Endothelial cell of umbilical vein (primary cell): Measurements from ENCODE around the gene PIGT. TPM values are rescaled to one million over a fixed set of nuclear protein-coding genes. Genes with fewer than 3 reads are reported as not detected.

Source experiments
- BruUV-seq: library from RNA; stranded (reverse); fragments of 400-500 nt; replicated peaks from 2 replicates; lab custom pipeline; 2021; lab: Mats Ljungman, UMichigan
- CTCF ChIA-PET: fragments of 300-600, 350-600 bp; sonication (Branson Sonifier 250); formaldehyde crosslinking; loops from one replicate; lab custom pipeline; 2021; ENCODE audit warnings: antibody characterized with exemption, inconsistent platforms; lab: Charles Lee
- POLR2A ChIA-PET: fragments of 300-600, 350-600 bp; sonication (Branson Sonifier 250); formaldehyde crosslinking; loops from one replicate; lab custom pipeline; 2021; ENCODE audit warnings: antibody characterized with exemption, inconsistent platforms; lab: Charles Lee
- DNase-seq: peaks from one replicate; pipeline ENCODE4 v3.0.0-alpha.2; 2011; ENCODE audit warnings: low read depth, low spot score
- FAIRE-seq: peaks from 2 replicates; lab custom pipeline; 2011; peaks lifted over from hg19 to GRCh38; lab: Jason Lieb, UNC
- H2AFZ ChIP-seq: 2 replicates; pipeline ENCODE4 v1.6.0; 2012; ENCODE audit warnings: low read depth, low read length, control low read depth, inconsistent platforms
- H3K27ac ChIP-seq: 2 replicates; pipeline ENCODE4 v1.5.1; 2011; ENCODE audit warnings: low read depth, mild to moderate bottlenecking, control low read depth, low read length, moderate library complexity; ENCODE audit not compliant: insufficient read depth
- H3K27me3 ChIP-seq, 2 experiments: 2 replicates each; pipeline versions ENCODE4 v1.6.0 to v1.6.1; 2011; ENCODE audit warnings: low read length in 2 of 2, mixed read lengths in 1 of 2; ENCODE audit not compliant: control insufficient read depth in 2 of 2, insufficient read depth in 2 of 2
- H3K36me3 ChIP-seq, 2 experiments: 2 replicates in 1 of 2; 3 replicates in 1 of 2; pipeline ENCODE4 v1.5.1; 2011; ENCODE audit warnings: low read length in 2 of 2, mild to moderate bottlenecking in 1 of 2, moderate library complexity in 1 of 2; ENCODE audit not compliant: control insufficient read depth in 2 of 2, insufficient read depth in 2 of 2; ENCODE audit errors: extremely low read depth in 1 of 2
- H3K4me1 ChIP-seq: 3 replicates; pipeline ENCODE4 v1.5.1; 2011; ENCODE audit warnings: mild to moderate bottlenecking, low read length; ENCODE audit not compliant: control insufficient read depth, insufficient read depth; ENCODE audit errors: extremely low read depth
- H3K4me2 ChIP-seq: 2 replicates; pipeline ENCODE4 v1.6.1; 2011; ENCODE audit warnings: low read length, control low read depth, mixed read lengths; ENCODE audit not compliant: insufficient read depth
- H3K4me3 ChIP-seq, 3 experiments: fragments of 200-600 bp in 1 of 3; sonication (generic), shearing (Covaris generic) in 1 of 3; replicated peaks in 1 of 3; 2 replicates each; pipeline ENCODE4 v1.5.1; 2011 to 2016; ENCODE audit warnings: control low read depth in 3 of 3, low read length in 3 of 3, mild to moderate bottlenecking in 2 of 3, inconsistent platforms in 1 of 3, low read depth in 1 of 3, moderate library complexity in 1 of 3; ENCODE audit not compliant: insufficient read depth in 1 of 3
- H3K79me2 ChIP-seq: 2 replicates; pipeline ENCODE4 v1.6.0; 2012; ENCODE audit warnings: low read length, inconsistent platforms; ENCODE audit not compliant: control insufficient read depth, insufficient read depth
- H3K9ac ChIP-seq: replicated peaks from 2 replicates; pipeline ENCODE3; 2011; ENCODE audit warnings: low read length, control low read depth; ENCODE audit not compliant: insufficient read depth; ENCODE audit errors: extremely low read depth
- H3K9me1 ChIP-seq: replicated peaks from 3 replicates; pipeline ENCODE4 v1.6.0; 2011; ENCODE audit warnings: mild to moderate bottlenecking, low read length; ENCODE audit not compliant: control insufficient read depth, insufficient read depth; ENCODE audit errors: extremely low read depth
- H3K9me3 ChIP-seq: replicated peaks from 2 replicates; pipeline ENCODE4 v1.5.1; 2012; ENCODE audit warnings: low read length, inconsistent platforms; ENCODE audit not compliant: control insufficient read depth, insufficient read depth
- H4K20me1 ChIP-seq: replicated peaks from 2 replicates; pipeline ENCODE3; 2011; ENCODE audit warnings: mild to moderate bottlenecking, low read length; ENCODE audit not compliant: control insufficient read depth, insufficient read depth; ENCODE audit errors: extremely low read depth
- EZH2 ChIP-seq: IDR thresholded peaks from 2 replicates; pipeline ENCODE4 v1.6.1; 2012; ENCODE audit warnings: borderline replicate concordance, low read depth, mild to moderate bottlenecking, moderate library complexity, low read length, inconsistent platforms; ENCODE audit not compliant: severe bottlenecking
- FOS ChIP-seq: IDR thresholded peaks from 2 replicates; pipeline ENCODE4 v1.6.1; 2011; ENCODE audit warnings: mild to moderate bottlenecking, low read length, moderate library complexity, borderline replicate concordance; ENCODE audit not compliant: insufficient read depth
- GATA2 ChIP-seq: IDR thresholded peaks from 2 replicates; pipeline ENCODE4 v1.7.0; 2011; ENCODE audit warnings: low read depth, mild to moderate bottlenecking, moderate library complexity, mixed read lengths, low read length; ENCODE audit not compliant: insufficient read length, insufficient read depth
- JUN ChIP-seq: IDR thresholded peaks from 2 replicates; pipeline ENCODE4 v1.6.1; 2011; ENCODE audit warnings: borderline replicate concordance, low read depth; ENCODE audit not compliant: insufficient read length, insufficient read depth
- MYC ChIP-seq: IDR thresholded peaks from one replicate; pipeline ENCODE4 v1.6.1; 2011; ENCODE audit warnings: mild to moderate bottlenecking, low read depth, low read length
- POLR2A ChIP-seq: IDR thresholded peaks from 2 replicates; pipeline ENCODE4 v1.6.1; 2012; ENCODE audit warnings: low read depth, mild to moderate bottlenecking, control low read depth, low read length
- POLR2AphosphoS5 ChIP-seq: IDR thresholded peaks from 2 replicates; pipeline ENCODE4 v1.6.1; 2012; ENCODE audit warnings: low read depth, mild to moderate bottlenecking, control low read depth, low read length, moderate library complexity; ENCODE audit not compliant: insufficient read depth
- dilution Hi-C: fragments of 300-500 bp; cut with MboI; formaldehyde crosslinking; loops from one replicate; pipeline ENCODE4 v1.15.0; 2019; ENCODE audit warnings: low sequenced_read_pairs; ENCODE audit not compliant: extremely low pct_ligation_motif_present
- intact Hi-C: fragments of 100-400 bp; cut with micrococcal nuclease; formaldehyde crosslinking; loops from one replicate; pipeline ENCODE4 v1.10.0; 2022
- polyA plus RNA-seq, 4 experiments: library from polyadenylated mRNA; depleted of rRNA in 3 of 4; stranded (reverse) in 3 of 4; unstranded in 1 of 4; fragments of >200 nt; gene quantifications; 2 replicates each; pipeline versions ENCODE4 v1.2.1 to v1.2.3, GENCODE V29; 2011 to 2012; ENCODE audit warnings: missing spikeins in 1 of 4
- total RNA-seq: library from RNA; stranded (reverse); gene quantifications from 2 replicates; pipeline ENCODE4 v1.2.3, GENCODE V29; 2021
- TF ChIP-seq, protein P1 (sequence below): IDR thresholded peaks from 2 replicates; pipeline ENCODE4 v1.6.1; 2011; ENCODE audit not compliant: insufficient read depth, insufficient read length
- TF ChIP-seq, protein P2 (sequence below), 2 donors: IDR thresholded peaks; 1 replicate in 1 of 2; 2 replicates in 1 of 2; pipeline ENCODE4 v1.5.1; 2011; ENCODE audit warnings: low read length in 2 of 2, mild to moderate bottlenecking in 2 of 2, moderate library complexity in 2 of 2, control low read depth in 1 of 2, inconsistent platforms in 1 of 2, low read depth in 1 of 2; ENCODE audit not compliant: insufficient read depth in 1 of 2; ENCODE audit errors: extremely low read depth in 1 of 2

The PIGT gene
- total and polyA plus RNA-seq, 2 donors (not counting 3 experiments of a cell fraction or from before 2014, with no cell fraction given): 96.8 to 143 TPM

DNA sequence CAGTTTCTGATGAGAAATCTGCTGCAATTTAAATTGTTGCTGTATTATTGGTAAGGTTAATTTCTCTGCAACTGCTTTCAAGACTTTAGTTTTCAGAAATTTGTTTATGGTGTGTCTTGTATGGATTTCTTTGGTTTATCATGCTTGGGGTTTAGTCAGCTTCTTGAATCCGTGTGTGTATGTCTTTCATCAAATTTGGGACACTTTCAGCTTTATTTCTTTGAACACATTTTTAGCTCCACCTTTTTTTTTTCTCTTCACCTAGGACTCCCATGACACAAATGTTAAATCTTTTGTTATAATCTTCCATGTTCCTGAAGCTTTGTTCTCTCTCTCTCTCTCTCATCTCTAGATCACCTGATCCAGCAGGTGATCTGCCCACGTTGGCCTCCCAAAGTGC is 24.4 kb upstream of the PIGT start:
- no peaks in the 10 kb centered on the region for H3K79me2 ChIP-seq
- no peaks in the 10 kb centered on the region for H3K36me3 ChIP-seq
- H3K27me3 ChIP-seq: no peaks in the 10 kb centered on the region
- TF ChIP-seq, protein P1, sequence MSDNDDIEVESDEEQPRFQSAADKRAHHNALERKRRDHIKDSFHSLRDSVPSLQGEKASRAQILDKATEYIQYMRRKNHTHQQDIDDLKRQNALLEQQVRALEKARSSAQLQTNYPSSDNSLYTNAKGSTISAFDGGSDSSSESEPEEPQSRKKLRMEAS: no peak
- TF ChIP-seq JUN: no peak
- TF ChIP-seq FOS: no peak
- no peak for TF ChIP-seq POLR2AphosphoS5
- TF ChIP-seq, protein P2, sequence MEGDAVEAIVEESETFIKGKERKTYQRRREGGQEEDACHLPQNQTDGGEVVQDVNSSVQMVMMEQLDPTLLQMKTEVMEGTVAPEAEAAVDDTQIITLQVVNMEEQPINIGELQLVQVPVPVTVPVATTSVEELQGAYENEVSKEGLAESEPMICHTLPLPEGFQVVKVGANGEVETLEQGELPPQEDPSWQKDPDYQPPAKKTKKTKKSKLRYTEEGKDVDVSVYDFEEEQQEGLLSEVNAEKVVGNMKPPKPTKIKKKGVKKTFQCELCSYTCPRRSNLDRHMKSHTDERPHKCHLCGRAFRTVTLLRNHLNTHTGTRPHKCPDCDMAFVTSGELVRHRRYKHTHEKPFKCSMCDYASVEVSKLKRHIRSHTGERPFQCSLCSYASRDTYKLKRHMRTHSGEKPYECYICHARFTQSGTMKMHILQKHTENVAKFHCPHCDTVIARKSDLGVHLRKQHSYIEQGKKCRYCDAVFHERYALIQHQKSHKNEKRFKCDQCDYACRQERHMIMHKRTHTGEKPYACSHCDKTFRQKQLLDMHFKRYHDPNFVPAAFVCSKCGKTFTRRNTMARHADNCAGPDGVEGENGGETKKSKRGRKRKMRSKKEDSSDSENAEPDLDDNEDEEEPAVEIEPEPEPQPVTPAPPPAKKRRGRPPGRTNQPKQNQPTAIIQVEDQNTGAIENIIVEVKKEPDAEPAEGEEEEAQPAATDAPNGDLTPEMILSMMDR (IDR thresholded peaks at IDR 0.05; ENCODE audit: extremely low read depth in 1 of 2, insufficient read depth in 1 of 2, low read depth in 1 of 2, low read length in 2 of 2): no peak
- no peak for TF ChIP-seq EZH2
- no peak for TF ChIP-seq MYC
- TF ChIP-seq POLR2A: no peak
- TF ChIP-seq GATA2: no peak
- dilution Hi-C loops: no loop called here
- no peaks in the 10 kb centered on the region for H4K20me1 ChIP-seq
- H3K9me3 ChIP-seq: no peaks in the 10 kb centered on the region
- BruUV-seq: no TSS peak
- ChIA-PET CTCF (interaction anchor here (2.9 kb wide), 1 partner anchor 45 kb away, joined by 11 read pairs; no protein-coding TSS in a partner anchor), POLR2A (no interaction called here)
- FAIRE-seq (no peak), DNase-seq (no peak)
- no peak overlapping the region for H3K4me3 ChIP-seq
- no peaks in the 10 kb centered on the region for H3K9me1 ChIP-seq
- no peak overlapping the region for H3K4me2 ChIP-seq
- no peak overlapping the region for H2AFZ ChIP-seq
- H3K9ac ChIP-seq: no peak overlapping the region
- H3K4me1 ChIP-seq: peaks cover 3% of the 10 kb centered on the region
- no peak overlapping the region for H3K27ac ChIP-seq
- intact Hi-C loops: no loop called here
